HG03378 (cell line): ENCODE results near the gene CDR2.
"Not testable (repeated sequence)": the region's sequence is repeated elsewhere in the genome, so short reads cannot be mapped to it uniquely, and the experiment has no call there.

Experiments used
- ATAC-seq: cut with Tn5 transposase; IDR thresholded peaks from one replicate; pipeline ENCODE4 v1.9.1; 2021; ENCODE audit warnings: mild to moderate bottlenecking, moderate library complexity; ENCODE audit not compliant: unreplicated experiment

The CDR2 gene

DNA sequence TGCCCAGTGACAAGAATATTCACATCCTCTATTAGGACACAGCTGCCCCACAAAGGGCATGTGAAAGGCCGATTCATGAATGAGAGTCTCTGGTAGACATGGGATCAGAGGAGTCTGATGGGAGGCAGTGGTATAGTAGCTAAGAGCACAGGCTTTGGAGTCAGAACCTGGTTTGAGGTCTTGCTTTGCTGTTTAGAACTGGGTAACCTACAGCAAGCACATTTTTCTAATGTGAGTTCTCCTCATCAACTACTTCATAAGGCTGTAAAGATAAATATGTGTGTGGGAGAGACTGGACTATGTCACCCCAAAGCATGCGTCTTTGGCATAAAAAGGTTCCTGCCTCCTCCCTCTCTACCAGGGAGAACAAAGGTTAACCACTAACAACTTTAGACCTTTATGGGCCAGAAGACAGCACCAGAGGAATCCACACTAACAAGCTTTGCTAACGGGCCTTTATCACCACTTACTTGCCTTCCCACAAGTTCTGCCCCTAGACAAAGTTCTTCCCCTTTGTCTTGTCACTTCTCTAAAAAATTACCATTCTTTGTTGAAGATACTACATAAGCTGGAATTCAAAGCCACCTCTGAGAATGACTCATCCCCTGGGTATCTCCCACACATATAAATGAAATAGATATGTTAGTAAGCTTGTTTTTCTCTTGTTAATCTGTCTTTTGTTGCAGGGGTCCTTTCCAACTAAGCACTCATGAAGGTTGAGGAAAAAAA lies 21.1 kb downstream of the CDR2 start:
- ATAC-seq, result no peak

DNA sequence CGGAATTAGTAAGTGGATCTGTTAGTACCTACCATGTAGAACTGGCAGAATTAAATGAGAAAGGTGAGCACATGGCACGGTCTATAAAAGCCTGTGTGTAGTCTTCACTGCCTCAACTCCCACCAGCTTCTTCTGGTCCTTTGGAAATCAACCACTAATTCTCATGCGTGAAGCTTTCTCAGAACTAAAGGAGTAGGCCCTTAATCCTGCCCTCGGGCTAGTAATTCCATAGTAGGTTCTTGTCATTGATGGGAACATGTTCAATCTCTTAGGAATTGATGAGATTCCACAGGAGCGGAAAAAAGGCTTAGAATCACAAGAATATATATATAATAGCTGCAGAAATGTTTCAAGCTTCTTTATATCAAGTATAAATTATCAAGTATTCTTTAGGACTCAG lies 21.7 kb downstream of the CDR2 start:
- no peak for ATAC-seq

GRCh38 chr16:22352140-22352539 lies 22.3 kb downstream of the CDR2 start:
- ATAC-seq, result no peak

DNA sequence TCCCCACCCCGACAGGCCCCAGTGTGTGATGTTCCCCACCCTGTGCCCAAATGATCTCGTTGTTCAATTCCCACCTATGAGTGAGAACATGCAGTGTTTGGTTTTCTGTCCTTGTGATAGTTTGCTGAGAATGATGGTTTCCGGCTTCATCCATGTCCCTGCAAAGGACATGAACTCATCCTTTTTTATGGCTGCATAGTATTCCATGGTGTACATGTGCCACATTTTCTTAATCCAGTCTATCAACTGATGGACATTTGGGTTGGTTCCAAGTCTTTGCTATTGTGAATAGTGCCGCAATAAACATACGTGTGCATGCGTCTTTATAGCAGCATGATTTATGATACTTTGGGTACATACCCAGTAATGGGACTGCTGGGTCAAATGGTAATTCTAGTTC lies 23.4 kb downstream of the CDR2 start:
- ATAC-seq, result not testable (repeated sequence)

DNA sequence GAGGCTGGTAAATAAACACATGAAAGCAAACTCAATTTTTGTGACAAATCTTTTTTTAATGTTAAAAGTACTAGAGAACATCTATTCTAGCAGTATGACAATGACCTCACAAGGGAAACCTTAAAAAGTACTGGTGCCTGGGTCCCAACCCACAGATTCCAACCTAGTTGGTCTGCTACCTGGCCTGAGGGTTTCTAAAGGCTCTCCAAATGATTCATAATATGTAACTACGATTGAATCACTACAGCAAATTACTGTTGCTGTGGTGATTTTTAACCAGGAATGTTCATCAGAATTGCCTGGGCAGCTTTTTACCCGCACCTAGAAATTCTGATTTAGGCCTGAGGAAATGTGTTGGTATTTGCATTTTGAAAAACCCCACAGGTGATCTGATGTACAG lies 26.1 kb downstream of the CDR2 start:
- no peak for ATAC-seq

DNA sequence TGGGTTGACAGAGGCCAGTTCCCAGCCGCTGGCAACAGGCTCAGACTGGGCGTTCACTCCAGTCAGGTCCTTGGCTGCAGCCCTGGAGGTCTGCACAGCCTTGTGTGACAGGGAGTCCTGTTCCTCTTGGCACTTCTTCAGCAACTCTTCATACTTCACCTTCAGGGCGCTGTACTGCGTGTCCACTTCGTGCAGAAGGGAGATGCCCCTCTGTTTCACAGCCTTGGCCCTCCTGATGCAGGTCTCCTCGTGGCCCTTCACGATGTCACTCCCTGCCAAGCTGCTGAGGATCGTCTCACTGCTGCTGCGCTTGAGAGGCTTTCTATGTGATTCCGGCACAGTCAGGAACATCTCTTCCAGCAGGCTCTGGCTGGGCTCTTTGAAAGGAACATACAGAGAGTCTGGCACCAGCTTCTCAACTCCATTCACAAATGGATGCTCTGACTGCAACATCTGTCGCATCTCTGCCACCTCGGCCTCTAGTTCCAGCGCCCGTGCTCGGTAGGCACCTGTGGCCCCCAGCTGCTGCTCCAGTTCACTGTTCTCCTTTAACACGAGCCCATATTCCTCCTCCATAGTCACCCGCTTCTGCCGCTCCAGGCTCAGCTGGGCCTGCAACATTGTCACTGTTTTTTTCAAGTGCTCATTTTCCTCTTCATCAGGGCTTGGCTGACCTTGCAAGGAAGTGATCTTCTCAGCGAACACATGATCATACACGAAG lies 27.2 kb downstream of the CDR2 start:
- no peak for ATAC-seq

DNA sequence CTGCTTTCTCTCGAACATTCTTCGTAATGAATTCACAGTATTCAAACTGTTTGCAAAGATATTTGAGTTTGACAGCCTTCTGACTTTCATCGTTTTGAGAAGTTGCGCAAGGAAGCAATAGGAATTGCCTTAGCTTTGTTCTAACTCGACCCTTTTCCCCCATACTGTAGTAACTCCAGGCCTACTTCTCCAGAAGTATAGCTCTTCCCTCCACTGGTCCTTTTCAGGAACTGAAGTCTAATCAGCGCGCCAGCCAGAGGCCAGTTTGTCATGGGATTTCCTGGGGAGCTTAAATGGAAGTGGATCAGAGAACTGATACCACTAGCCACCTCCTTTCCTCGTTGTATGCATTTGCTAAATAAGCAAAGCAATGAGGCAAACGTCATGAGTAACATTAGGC lies 27.9 kb downstream of the CDR2 start:
- no peak for ATAC-seq

- no peak for ATAC-seq
Measured at GRCh38 chr16:22342082-22342481, 32.3 kb downstream of the CDR2 start.

- no peak for ATAC-seq
Measured at GRCh38 chr16:22340945-22341344, 33.5 kb downstream of the CDR2 start.

GRCh38 chr16:22337849-22338635 lies 36.4 kb downstream of the CDR2 start:
- no peak for ATAC-seq

- no peak for ATAC-seq
Measured at GRCh38 chr16:22337045-22337444, 37.4 kb downstream of the CDR2 start.

- ATAC-seq, result no peak
Measured at GRCh38 chr16:22336581-22336980, 37.8 kb downstream of the CDR2 start.

- no peak for ATAC-seq
Measured at GRCh38 chr16:22335668-22336246, 38.7 kb downstream of the CDR2 start.

- ATAC-seq, result no peak
Measured at GRCh38 chr16:22333457-22333994, 40.9 kb downstream of the CDR2 start.

DNA sequence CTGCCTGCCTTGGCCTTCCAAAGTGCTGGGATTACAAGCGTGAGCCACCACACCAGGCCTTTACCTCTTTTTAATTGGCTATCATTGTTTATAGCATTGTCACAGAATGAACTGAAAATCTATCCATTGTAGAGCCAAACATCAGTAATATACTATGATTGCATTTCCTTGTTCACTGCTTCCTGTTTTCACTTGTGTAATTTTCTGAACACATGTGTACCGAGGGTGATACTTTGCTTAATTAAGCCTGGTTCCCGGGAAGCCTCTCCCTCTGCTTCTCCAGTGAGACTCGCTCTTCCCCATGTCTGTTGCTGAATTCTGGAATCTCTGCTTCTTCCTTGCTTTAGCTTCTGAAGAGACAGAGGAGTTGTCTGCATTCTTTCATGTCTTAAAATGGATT lies 44.1 kb downstream of the CDR2 start:
- no peak for ATAC-seq

- ATAC-seq, result no peak
Measured at GRCh38 chr16:22329199-22329695, 45.2 kb downstream of the CDR2 start.

DNA sequence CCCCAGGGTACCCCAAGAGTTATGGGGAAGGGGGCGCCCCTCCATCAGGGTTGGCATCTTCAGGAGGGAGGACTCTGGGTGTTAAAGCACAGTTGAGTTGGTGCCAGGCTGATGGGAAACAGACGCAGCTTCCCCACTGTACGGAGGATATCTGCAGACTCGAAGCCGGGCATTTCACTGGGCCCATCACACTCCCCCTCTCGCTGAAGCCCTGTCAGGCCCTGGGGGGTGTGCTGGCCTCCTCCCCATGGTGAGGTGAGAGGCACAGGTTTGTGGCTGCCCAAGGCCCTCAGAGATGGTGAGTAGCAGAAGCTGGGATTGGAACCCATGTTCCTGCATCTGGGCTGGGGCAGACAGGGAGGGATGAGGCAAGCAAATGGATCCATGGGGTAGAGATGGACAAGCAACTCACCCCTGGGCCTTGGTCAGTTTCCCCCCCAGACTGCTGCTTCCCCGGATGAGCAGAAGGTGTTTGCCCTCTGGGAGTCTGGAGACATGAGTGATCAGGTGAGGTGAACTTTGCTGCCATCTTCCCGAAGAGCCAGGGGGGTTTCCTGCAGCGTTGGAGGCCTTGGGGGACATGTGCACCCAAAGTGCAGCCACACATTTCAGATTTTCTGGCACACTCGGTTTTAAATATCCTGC lies 46.2 kb downstream of the CDR2 start:
- ATAC-seq, result no peak

DNA sequence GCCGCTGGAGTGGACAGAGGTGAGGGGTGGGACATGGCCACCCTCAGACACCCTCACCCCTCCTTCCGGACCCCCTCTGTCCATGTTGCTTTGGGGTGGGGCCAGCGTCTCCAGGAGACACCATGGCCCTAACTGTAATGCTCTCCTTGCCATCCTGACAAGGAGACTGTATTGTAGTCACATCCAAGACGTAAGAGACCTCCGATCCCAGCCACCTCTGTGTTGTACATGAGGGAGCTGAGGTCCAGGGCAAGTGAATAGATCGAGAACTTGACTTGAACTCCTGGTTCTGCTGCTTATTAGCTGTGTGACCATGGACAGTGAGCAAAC lies 47.0 kb downstream of the CDR2 start:
- no peak for ATAC-seq

- no peak for ATAC-seq
Measured at GRCh38 chr16:22326771-22327445, 47.5 kb downstream of the CDR2 start.

DNA sequence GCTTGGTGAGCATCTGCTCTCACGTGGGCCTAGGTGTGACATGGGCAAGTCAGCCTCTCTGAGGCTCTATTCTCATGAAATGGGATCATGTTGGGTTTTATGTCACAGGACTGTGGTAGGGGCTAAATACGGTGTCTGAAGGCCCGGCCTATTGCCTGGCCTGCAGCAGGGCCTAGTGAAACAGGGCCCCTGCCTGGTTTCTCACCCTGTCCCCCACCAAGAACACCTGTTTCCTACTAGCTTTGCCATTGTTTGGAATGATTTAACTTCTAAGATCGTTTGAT lies 48.1 kb downstream of the CDR2 start:
- ATAC-seq, result no peak
